SK-N-MC (cell line): ENCODE data around the gene METTL2B.
"Not testable (repeated sequence)": the region's sequence is repeated elsewhere in the genome, so short reads cannot be mapped to it uniquely, and the experiment has no call there.

Experiments
- EZH2 ChIP-seq: fragments of 200-600 bp; sonication (generic); IDR thresholded peaks from one replicate; pipeline ENCODE4 v1.6.1; 2017; ENCODE audit warnings: antibody characterized with exemption
- FOXP2 ChIP-seq: optimal IDR thresholded peaks from 2 replicates; pipeline ENCODE3; 2011; ENCODE audit warnings: mild to moderate bottlenecking, moderate library complexity; ENCODE audit not compliant: insufficient read depth; ENCODE audit errors: extremely low read length, control extremely low read depth
- POLR2AphosphoS5 ChIP-seq: IDR thresholded peaks from 2 replicates; pipeline ENCODE4 v1.6.1; 2012; ENCODE audit warnings: mild to moderate bottlenecking, low read depth, low read length, borderline replicate concordance

GRCh38 chr7:128543300-128543699 lies 66.8 kb downstream of the METTL2B start:
- not testable (repeated sequence) for TF ChIP-seq POLR2AphosphoS5, EZH2, FOXP2
